Pancreas (tissue), 10 donors: ENCODE data around the gene PRSS35. TPM values are rescaled to one million over a fixed set of nuclear protein-coding genes. Genes with fewer than 3 reads are reported as not detected.

Source experiments
- ATAC-seq, 4 donors: fragments of 200-7000 bp; cut with Tn5 transposase; one replicate each; pipeline versions ENCODE4 v1.8.0 to v1.9.1; 2020; ENCODE audit warnings: mild to moderate bottlenecking in 4 of 4, moderate library complexity in 4 of 4
- DNase-seq, 6 donors: peaks; one replicate each; pipeline ENCODE4 v3.0.0-alpha.2; 2020
- FAIRE-seq: peaks from 2 replicates; lab custom pipeline; 2012; peaks lifted over from hg19 to GRCh38; lab: Jason Lieb, UNC
- H3K27ac ChIP-seq, 4 donors: fragments of 200-600 bp; sonication (generic); 1 replicate in 3 of 4; 2 replicates in 1 of 4; pipeline versions ENCODE4 v1.5.0 to v1.8.0; 2020
- H3K27me3 ChIP-seq, 4 donors: fragments of 200-600 bp; one replicate each; pipeline ENCODE4 v1.8.0; 2021
- H3K36me3 ChIP-seq, 3 donors: fragments of 200-600 bp; sonication (generic) in 1 of 3; one replicate each; pipeline versions ENCODE4 v1.5.0 to v1.8.0; 2020 to 2021
- H3K4me1 ChIP-seq, 3 donors: fragments of 200-600 bp; one replicate each; pipeline ENCODE4 v1.8.0; 2021
- H3K4me3 ChIP-seq, 4 donors: fragments of 200-600 bp; sonication (generic) in 2 of 4; one replicate each; pipeline versions ENCODE4 v1.5.0 to v1.8.0; 2020 to 2021
- H3K9me3 ChIP-seq, 4 donors: fragments of 200-600 bp; one replicate each; pipeline ENCODE4 v1.8.0; 2021
- WGBS, 2 donors: extraction: QIAGEN DNeasy Blood & Tissue Kit; methylation state at CpG; one replicate each; pipeline ENCODE4 v1.1.7; 2013; 5-methylcytosine and 5-hydroxymethylcytosine counted together
- intact Hi-C, 3 donors: fragments of 100-400 bp; cut with DNase I; formaldehyde crosslinking; loops; one replicate each; pipeline versions ENCODE4 v1.11.1 to v1.14.2; 2022
- polyA plus RNA-seq, 2 donors: library from polyadenylated mRNA; stranded (reverse); fragments of 200-250 nt; gene quantifications; one replicate each; pipeline ENCODE4 v1.2.3, GENCODE V29; 2013
- total RNA-seq, 6 donors: library from RNA; stranded (reverse); fragmentation: NEBNext Ultra II Directional in 4 of 6; extraction: Animal tissue kit (Norgen Biotek cat#: 25700) in 4 of 6; gene quantifications; one replicate each; pipeline versions ENCODE4 v1.2.1 to v1.2.4, GENCODE V29; 2021 to 2023
- TF ChIP-seq, protein P1 (sequence below), 4 donors: fragments of 200-600 bp; sonication (generic) in 3 of 4; IDR thresholded peaks; one replicate each; pipeline versions ENCODE4 v1.5.0 to v1.8.0; 2021; ENCODE audit warnings: antibody characterized with exemption in 4 of 4
- donor health status: healthy with polysubstance abuse.
- donor health status: DM: no; HTN: no; CAD: no; lungs with moderate emphysema.
- donor health status: DM: no; HTN: no; CAD: no.
- donor health status: control.
- donor health status: control.
- donor health status: Bipolar disorder and iron deficiency.
- donor health status: DM: yes; HTN: yes; CAD: no.
- donor health status: DM: no; HTN: no; CAD: no.
- donor health status: DM: no; HTN: no; CAD: no.
- donor health status: DM: yes; HTN: yes; CAD: no.

PRSS35 gene
- total and polyA plus RNA-seq, 8 donors: 0.12 to 0.46 (median 0.33) TPM

DNA sequence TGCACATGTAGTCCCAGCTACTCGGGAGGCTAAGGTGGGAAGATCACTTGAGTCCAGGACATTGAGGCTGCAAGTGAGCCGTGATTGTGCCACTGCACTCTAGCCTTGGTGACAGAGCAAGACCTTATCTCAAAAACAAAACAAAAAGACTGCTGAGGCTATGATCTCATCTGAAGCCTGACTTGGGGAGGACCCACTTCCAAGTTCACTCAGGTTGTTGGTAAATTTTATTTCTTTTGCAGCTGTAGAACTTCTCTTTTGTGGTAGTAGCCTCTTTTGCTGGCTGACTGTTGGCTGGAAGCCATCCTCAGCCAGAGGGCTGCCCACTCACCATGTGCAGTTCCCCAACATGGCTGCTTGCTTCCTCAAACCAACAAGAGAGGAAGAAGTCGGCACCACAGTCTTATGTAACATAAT is 44.7 kb upstream of the PRSS35 start:
- intact Hi-C loops: no loop called here
- no peaks in the 10 kb centered on the region for H3K9me3 ChIP-seq
- H3K4me3 ChIP-seq: no peak overlapping the region
- WGBS, 2 donors: 62 to 68% methylated on average over 3 of the region's 3 CpGs
- DNase-seq: peak in 1 of 6 donors; percentile 44
- TF ChIP-seq, protein P1, sequence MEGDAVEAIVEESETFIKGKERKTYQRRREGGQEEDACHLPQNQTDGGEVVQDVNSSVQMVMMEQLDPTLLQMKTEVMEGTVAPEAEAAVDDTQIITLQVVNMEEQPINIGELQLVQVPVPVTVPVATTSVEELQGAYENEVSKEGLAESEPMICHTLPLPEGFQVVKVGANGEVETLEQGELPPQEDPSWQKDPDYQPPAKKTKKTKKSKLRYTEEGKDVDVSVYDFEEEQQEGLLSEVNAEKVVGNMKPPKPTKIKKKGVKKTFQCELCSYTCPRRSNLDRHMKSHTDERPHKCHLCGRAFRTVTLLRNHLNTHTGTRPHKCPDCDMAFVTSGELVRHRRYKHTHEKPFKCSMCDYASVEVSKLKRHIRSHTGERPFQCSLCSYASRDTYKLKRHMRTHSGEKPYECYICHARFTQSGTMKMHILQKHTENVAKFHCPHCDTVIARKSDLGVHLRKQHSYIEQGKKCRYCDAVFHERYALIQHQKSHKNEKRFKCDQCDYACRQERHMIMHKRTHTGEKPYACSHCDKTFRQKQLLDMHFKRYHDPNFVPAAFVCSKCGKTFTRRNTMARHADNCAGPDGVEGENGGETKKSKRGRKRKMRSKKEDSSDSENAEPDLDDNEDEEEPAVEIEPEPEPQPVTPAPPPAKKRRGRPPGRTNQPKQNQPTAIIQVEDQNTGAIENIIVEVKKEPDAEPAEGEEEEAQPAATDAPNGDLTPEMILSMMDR (IDR thresholded peaks at IDR 0.05): no peak
- peak in 2 of 4 donors; percentile 62 to 72 for ATAC-seq
- no peaks in the 10 kb centered on the region for H3K4me1 ChIP-seq
- H3K27ac ChIP-seq: no peak overlapping the region
- no peaks in the 10 kb centered on the region for H3K27me3 ChIP-seq
- H3K36me3 ChIP-seq: no peaks in the 10 kb centered on the region
- no peak for FAIRE-seq

DNA sequence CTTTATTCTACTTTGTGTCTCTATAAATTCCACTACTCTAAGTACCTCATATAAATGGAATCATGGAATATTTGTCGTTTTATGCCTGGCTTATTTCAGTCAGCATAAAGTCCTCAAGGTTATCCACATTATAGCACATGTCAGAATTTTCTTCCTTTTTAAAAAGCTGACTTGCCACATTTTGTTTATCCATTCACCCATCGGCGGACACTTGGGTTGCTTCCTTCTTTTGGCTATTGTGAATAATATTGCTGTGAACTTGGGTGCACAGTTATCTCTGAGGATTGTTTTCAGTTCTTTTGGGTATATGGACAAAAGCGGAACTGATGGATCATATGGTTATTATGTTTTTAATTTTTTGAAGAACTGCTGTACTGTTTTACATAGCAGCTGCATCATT is 42.3 kb upstream of the PRSS35 start:
- FAIRE-seq: no peak

DNA sequence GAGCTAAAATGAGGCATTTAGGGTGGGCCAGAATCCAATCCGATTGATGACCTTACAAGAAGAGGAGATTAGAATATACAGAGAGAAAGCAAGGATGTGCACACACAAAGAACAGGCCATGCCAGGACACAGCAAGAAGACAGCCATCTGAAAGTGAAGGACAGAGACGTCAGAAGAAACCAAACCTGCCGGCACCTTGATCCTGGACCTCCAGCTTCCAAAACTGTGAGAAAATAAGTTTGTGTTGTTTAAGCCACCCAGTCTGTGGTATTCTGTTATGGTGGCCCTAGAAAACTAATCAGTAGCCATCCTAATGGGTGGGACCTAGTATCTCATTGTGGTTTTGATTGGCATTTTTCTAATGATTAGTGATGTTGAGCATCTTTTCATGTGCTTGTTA is 41.7 kb upstream of the PRSS35 start:
- intact Hi-C loops: no loop called here

More for the DNA sequence above, 42.3 kb upstream of the PRSS35 start:
- Histone ChIP-seq H3K27ac (no peak overlapping the region), H3K9me3 (no peaks in the 10 kb centered on the region), H3K36me3 (no peaks in the 10 kb centered on the region), H3K4me3 (no peak overlapping the region), H3K27me3 (no peaks in the 10 kb centered on the region), H3K4me1 (no peaks in the 10 kb centered on the region)
- TF ChIP-seq, protein P1 (IDR thresholded peaks at IDR 0.05): no peak
- 72 to 74% methylated on average over 4 of the region's 4 CpGs for WGBS, 2 donors
- intact Hi-C loops: no loop called here
- DNase-seq (no peak), ATAC-seq (peak in 1 of 4 donors; percentile 37)

DNA sequence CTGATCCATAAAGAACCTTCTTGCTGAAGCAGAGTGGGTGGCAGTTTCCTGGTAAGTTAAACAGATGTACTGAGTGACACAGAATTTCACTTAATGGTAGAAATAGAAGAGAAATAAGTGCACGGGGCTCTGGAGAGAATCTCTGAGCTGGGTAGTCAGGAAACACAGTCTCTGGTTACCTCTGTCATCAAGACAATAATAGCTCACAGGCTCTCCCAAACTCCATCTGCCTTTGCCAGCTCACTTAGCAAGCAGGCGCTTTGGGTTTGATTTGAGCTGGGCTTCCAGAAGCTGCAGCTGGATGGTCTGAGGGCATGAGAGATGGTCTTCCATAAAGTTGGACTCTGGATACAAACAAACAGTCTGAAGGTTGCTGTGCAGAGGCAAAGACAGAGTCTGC is 39.6 kb upstream of the PRSS35 start:
- no peaks in the 10 kb centered on the region for H3K9me3 ChIP-seq
- FAIRE-seq: no peak
- no peaks in the 10 kb centered on the region for H3K27me3 ChIP-seq
- no peak for DNase-seq
- H3K36me3 ChIP-seq: no peaks in the 10 kb centered on the region
- H3K4me3 ChIP-seq: no peak overlapping the region
- intact Hi-C loops: no loop called here
- no peak for ATAC-seq
- H3K4me1 ChIP-seq: no peaks in the 10 kb centered on the region
- 64 to 72% methylated on average over 2 of the region's 2 CpGs for WGBS, 2 donors
- no peak overlapping the region for H3K27ac ChIP-seq
- TF ChIP-seq, protein P1 (IDR thresholded peaks at IDR 0.05): no peak

More for the DNA sequence above, 41.7 kb upstream of the PRSS35 start:
- Histone ChIP-seq H3K4me3 (no peak overlapping the region), H3K27ac (no peak overlapping the region), H3K9me3 (no peaks in the 10 kb centered on the region), H3K36me3 (no peaks in the 10 kb centered on the region), H3K27me3 (no peaks in the 10 kb centered on the region), H3K4me1 (no peaks in the 10 kb centered on the region)
- WGBS, 2 donors: 81 to 89% methylated on average over 3 of the region's 3 CpGs
- no peak for FAIRE-seq
- ATAC-seq: no peak
- TF ChIP-seq, protein P1 (IDR thresholded peaks at IDR 0.05): no peak
- no peak for DNase-seq

DNA sequence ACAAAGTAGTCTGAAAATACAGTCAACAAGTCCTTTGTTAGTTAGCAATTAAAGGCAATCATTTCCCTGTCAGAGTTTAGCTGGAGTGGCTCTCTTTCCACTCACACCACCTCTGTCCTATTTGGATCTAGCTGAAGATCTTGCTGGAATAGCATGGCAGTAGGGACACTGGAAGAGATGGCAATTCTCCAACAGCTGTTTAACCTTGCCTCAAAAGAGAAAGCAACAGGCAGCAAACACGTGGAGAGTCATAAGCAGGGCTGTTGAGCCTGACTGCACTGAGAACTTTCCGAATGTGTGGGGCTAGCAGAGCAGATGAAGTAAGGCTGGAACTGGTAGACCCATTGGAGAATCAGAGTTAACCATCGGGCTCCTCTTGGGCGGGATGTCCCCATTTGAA is 38.0 kb upstream of the PRSS35 start:
- H3K27ac ChIP-seq: no peak overlapping the region
- no peaks in the 10 kb centered on the region for H3K27me3 ChIP-seq
- intact Hi-C loops: no loop called here
- TF ChIP-seq, protein P1 (IDR thresholded peaks at IDR 0.05): no peak
- H3K4me3 ChIP-seq: no peak overlapping the region
- H3K9me3 ChIP-seq: no peaks in the 10 kb centered on the region
- H3K36me3 ChIP-seq: no peaks in the 10 kb centered on the region
- DNase-seq (no peak), ATAC-seq (peak in 2 of 4 donors; percentile 18 to 38), FAIRE-seq (no peak)
- H3K4me1 ChIP-seq: no peaks in the 10 kb centered on the region
- WGBS, 2 donors: 37 to 44% methylated on average over 4 of the region's 4 CpGs
